ENCODE data around the gene SP140L.

SP140L gene

DNA sequence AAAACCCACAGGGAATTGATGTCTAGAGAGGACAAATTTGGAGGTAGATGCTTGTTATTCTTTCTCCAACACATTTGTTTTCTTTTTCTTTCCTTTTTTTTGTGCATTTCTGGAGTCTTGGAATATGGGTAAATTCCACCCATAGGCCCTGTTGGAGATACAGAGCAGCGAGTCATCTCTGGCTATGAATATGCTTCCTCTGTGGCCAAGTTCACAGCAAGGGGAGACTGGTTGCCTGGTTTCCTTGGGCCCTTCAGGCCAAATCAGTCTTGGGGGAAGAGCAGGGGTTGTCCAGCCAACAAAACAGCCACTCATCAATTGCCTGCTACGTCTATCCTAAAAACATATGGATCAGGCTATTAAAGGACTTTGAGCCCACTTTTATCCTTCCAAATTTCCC, 116.5 kb downstream of the SP140L start:
- Histone ChIP-seq H3K4me1 (ENCODE audit: control insufficient read depth, insufficient read depth, low read length) (no peaks in the 10 kb centered on the region), H3K27ac (ENCODE audit: low read depth, low read length) (no peak overlapping the region), H3K9me3 (ENCODE audit: control insufficient read depth, insufficient read depth, low read length) (no peaks in the 10 kb centered on the region), H3K9ac (ENCODE audit: low read depth, low read length) (no peak overlapping the region), H3K27me3 (ENCODE audit: control insufficient read depth, insufficient read depth, low read length) (no peaks in the 10 kb centered on the region), H3K36me3 (ENCODE audit: control insufficient read depth, insufficient read depth, low read length) (no peaks in the 10 kb centered on the region), H3K4me3 (ENCODE audit: low read depth, low read length) (no peak overlapping the region)

DNA sequence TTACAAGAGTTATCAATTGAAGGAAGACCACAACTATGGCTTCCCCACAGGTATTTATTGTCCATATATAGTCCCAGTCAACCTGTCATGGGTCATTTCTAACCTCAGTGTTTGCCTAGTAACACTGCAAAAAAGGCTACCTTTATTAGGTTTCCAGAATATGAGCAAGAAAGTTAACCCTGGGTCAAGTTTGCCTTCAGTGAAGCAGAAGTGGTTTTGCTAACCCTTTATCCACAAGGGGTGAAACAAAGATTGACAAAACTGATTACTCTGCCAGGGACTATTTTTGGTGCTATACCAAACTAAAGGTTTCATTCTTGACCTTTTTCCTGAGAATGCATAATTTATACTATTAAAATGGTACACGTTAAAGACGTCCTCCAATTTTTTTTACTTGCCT, 117.8 kb downstream of the SP140L start:
- no peak overlapping the region for H3K9ac ChIP-seq (ENCODE audit: low read depth, low read length)
- H3K4me3 ChIP-seq (ENCODE audit: low read depth, low read length) = no peak overlapping the region
- no peaks in the 10 kb centered on the region for H3K9me3 ChIP-seq (ENCODE audit: control insufficient read depth, insufficient read depth, low read length)
- H3K4me1 ChIP-seq (ENCODE audit: control insufficient read depth, insufficient read depth, low read length) = no peaks in the 10 kb centered on the region
- H3K36me3 ChIP-seq (ENCODE audit: control insufficient read depth, insufficient read depth, low read length) = no peaks in the 10 kb centered on the region
- H3K27ac ChIP-seq (ENCODE audit: low read depth, low read length) = no peak overlapping the region
- no peaks in the 10 kb centered on the region for H3K27me3 ChIP-seq (ENCODE audit: control insufficient read depth, insufficient read depth, low read length)

DNA sequence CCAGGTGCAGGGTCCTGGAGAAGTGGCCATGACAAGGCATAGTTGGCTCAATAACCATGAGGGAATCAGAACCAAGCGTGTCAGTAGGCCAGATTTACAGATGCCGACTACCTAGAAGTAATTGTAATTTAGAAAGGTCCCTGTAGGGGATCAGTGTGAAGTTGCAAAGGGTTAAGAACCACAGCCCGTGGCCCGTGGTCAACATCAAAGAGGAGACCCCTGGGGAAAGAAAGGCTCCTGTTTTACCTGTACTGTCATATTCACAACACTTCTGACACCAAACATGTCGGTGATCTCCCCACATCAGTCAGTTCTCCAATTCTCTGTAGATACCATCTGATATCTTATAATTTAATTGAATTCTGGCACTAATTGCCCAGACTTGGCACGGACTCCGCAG, 120.0 kb downstream of the SP140L start:
- Histone ChIP-seq H3K36me3 (ENCODE audit: control insufficient read depth, insufficient read depth, low read length) (no peaks in the 10 kb centered on the region), H3K9me3 (ENCODE audit: control insufficient read depth, insufficient read depth, low read length) (no peaks in the 10 kb centered on the region), H3K4me1 (ENCODE audit: control insufficient read depth, insufficient read depth, low read length) (no peaks in the 10 kb centered on the region), H3K4me3 (ENCODE audit: low read depth, low read length) (no peak overlapping the region), H3K9ac (ENCODE audit: low read depth, low read length) (no peak overlapping the region), H3K27ac (ENCODE audit: low read depth, low read length) (no peak overlapping the region), H3K27me3 (ENCODE audit: control insufficient read depth, insufficient read depth, low read length) (no peaks in the 10 kb centered on the region)

DNA sequence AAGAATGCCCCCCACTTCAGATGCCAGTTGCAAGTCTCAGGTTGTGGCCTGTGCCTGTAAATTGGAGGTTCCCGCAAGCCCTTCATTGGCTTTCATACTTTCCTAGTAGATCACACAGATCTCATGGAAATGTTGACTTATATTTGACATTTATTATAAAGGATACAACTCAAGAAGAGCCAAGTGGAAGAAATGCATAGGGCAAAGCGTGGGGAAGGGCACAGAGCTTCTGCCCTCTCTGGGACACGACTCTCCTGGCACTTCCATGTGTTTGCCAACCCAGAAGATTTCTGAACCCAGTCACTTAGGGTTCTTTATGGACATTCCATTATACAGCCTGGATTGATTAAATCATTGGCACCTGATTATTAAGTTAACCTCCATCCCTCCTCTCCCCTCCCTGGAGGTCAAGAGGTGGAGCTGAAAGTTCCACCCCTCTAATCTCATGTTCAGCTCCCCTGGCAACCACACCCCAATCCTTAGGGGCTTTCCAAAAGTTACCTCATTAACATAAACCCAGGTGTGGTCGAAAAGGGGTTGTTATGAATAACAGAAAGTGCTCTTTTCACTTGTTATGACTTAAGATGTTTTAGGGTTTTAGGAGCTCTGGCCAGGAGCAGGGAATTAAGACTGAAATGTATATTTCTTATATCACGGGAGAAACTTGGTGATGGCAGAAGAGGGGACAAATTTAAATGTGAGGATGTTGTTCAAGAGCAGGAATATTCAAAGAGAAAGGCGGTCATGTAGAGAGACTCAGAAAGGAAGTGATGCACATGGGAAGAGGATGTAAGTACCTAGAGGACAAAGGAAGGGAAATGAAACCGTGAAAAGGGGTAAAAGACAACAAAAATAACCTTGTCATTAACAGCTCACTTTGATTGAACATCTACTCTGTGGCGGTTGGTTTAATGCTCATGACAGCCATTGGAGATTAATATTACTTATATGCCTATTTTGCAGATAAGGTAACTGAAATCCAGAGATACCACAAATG, 120.8 kb downstream of the SP140L start:
- H3K36me3 ChIP-seq (ENCODE audit: control insufficient read depth, insufficient read depth, low read length) = no peaks in the 10 kb centered on the region
- H3K27me3 ChIP-seq (ENCODE audit: control insufficient read depth, insufficient read depth, low read length) = no peaks in the 10 kb centered on the region
- H3K9me3 ChIP-seq (ENCODE audit: control insufficient read depth, insufficient read depth, low read length) = no peaks in the 10 kb centered on the region
- H3K4me1 ChIP-seq (ENCODE audit: control insufficient read depth, insufficient read depth, low read length) = no peaks in the 10 kb centered on the region
- H3K4me3 ChIP-seq (ENCODE audit: low read depth, low read length) = no peak overlapping the region
- H3K27ac ChIP-seq (ENCODE audit: low read depth, low read length) = no peak overlapping the region
- no peak overlapping the region for H3K9ac ChIP-seq (ENCODE audit: low read depth, low read length)

DNA sequence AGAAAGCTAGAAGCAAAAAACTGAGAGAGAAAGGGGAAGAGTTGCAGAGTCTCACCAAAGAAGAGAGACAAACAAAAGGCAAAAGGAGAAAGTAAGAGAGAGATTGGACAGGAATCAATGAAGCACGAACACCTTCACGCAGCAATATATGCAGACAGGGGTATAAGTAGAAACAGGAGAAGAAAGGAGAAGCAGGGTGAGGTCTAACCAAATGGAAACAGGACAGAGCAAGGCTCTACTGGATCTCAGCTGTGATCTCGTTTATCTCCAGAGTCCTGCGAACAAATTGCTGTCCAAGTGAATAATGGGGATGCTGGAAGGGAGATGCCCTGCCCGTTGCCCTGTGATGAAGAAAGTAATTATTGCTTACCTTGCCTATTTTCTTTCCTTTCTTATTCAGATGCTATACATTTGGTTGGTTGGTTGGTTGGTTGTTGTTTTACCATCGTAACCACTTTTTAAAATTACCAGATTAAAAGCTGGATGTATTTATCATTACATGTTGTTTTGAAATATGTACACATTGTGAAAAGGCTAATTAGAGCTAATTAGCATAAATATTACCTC, 123.0 kb downstream of the SP140L start:
- H3K36me3 ChIP-seq (ENCODE audit: control insufficient read depth, insufficient read depth, low read length) = no peaks in the 10 kb centered on the region
- no peaks in the 10 kb centered on the region for H3K9me3 ChIP-seq (ENCODE audit: control insufficient read depth, insufficient read depth, low read length)
- H3K27me3 ChIP-seq (ENCODE audit: control insufficient read depth, insufficient read depth, low read length) = no peaks in the 10 kb centered on the region
- no peak overlapping the region for H3K27ac ChIP-seq (ENCODE audit: low read depth, low read length)
- no peak overlapping the region for H3K9ac ChIP-seq (ENCODE audit: low read depth, low read length)
- H3K4me3 ChIP-seq (ENCODE audit: low read depth, low read length) = no peak overlapping the region
- no peaks in the 10 kb centered on the region for H3K4me1 ChIP-seq (ENCODE audit: control insufficient read depth, insufficient read depth, low read length)

DNA sequence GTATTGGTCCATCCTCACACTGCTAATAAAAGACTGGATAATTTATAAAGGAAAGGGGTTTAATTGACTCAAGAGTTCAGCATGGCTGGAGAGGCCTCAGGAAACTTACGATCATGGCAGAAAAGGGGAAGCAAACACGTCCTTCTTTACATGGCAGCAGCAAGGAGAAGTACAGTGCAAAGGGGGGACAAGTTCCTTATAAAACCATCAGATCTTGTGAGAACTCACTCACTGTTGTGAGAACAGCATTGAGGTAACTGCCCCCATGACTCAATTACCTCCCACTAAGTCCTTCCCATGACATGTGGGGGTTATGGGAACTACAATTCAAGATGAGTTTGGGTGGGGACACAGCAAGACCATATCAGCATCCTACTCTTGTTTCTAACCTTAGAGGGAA, 126.0 kb downstream of the SP140L start:
- no peaks in the 10 kb centered on the region for H3K27me3 ChIP-seq (ENCODE audit: control insufficient read depth, insufficient read depth, low read length)
- no peaks in the 10 kb centered on the region for H3K36me3 ChIP-seq (ENCODE audit: control insufficient read depth, insufficient read depth, low read length)
- H3K4me3 ChIP-seq (ENCODE audit: low read depth, low read length) = no peak overlapping the region
- H3K9me3 ChIP-seq (ENCODE audit: control insufficient read depth, insufficient read depth, low read length) = no peaks in the 10 kb centered on the region
- H3K4me1 ChIP-seq (ENCODE audit: control insufficient read depth, insufficient read depth, low read length) = peaks cover 11% of the 10 kb centered on the region
- no peak overlapping the region for H3K27ac ChIP-seq (ENCODE audit: low read depth, low read length)
- no peak overlapping the region for H3K9ac ChIP-seq (ENCODE audit: low read depth, low read length)

Data from HUES48 (cell line).